ENCODE results near the gene VIP.

DNA sequence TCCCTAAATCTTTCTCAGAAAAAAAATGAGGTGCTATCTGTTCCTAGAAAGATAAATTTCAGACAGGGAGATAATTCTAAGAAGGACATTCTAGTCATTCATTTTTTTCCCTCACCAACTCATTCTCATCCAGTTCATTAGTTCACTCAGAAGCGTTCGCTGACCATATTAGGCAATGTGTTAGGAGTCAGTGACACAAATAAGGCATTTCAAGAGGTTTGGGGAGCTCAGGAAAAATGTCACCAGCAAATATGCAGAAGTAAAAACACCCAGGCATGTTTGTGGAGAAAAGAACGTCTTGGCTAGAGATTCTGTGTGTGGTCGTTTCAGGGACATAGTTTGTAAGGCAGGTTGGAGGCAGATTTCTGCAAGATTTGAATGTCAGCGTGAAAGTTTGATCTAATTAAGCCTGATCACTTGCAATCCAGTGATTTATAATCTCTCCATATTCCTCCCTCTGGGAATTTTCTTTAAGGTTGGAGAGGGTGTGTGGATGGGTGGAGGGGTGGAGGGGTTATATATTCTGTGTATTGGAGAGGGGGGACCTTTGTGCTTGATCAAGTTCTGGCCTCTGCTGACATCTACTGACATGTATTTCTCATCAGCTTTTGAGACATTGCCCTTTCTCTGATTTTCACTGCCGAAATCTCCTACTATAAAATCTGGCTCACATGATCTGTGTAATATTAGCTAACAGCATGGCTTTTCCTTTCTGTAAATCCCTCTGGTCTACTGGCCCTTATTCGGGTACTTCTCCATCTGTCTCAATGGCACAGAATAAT is 49.3 kb upstream of the VIP start:
- TF ChIP-seq, protein P1, sequence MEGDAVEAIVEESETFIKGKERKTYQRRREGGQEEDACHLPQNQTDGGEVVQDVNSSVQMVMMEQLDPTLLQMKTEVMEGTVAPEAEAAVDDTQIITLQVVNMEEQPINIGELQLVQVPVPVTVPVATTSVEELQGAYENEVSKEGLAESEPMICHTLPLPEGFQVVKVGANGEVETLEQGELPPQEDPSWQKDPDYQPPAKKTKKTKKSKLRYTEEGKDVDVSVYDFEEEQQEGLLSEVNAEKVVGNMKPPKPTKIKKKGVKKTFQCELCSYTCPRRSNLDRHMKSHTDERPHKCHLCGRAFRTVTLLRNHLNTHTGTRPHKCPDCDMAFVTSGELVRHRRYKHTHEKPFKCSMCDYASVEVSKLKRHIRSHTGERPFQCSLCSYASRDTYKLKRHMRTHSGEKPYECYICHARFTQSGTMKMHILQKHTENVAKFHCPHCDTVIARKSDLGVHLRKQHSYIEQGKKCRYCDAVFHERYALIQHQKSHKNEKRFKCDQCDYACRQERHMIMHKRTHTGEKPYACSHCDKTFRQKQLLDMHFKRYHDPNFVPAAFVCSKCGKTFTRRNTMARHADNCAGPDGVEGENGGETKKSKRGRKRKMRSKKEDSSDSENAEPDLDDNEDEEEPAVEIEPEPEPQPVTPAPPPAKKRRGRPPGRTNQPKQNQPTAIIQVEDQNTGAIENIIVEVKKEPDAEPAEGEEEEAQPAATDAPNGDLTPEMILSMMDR (IDR thresholded peaks at IDR 0.05; ENCODE audit: low read length) = no peak
- TF ChIP-seq EZH2 (optimal IDR thresholded peaks at IDR 0.05; ENCODE audit: low read depth, low read length) (no peak), EZH2phosphoT487 (IDR thresholded peaks at IDR 0.05; ENCODE audit: low read length) (no peak)
